A673 (cell line): Measurements from ENCODE around the gene GDE1.

Experiments used
- EZH2 ChIP-seq: fragments of 200-600 bp; sonication (generic); IDR thresholded peaks from 2 replicates; pipeline ENCODE4 v1.6.1; 2017; ENCODE audit warnings: borderline replicate concordance, low read depth, mild to moderate bottlenecking, mixed read lengths, antibody characterized with exemption, low read length; ENCODE audit not compliant: poor library complexity, severe bottlenecking
- TF ChIP-seq, protein P1 (sequence below): fragments of 300-800, 200-600 bp; sonication (generic); conservative IDR thresholded peaks from 2 replicates; pipeline ENCODE4 v1.5.1; 2017; ENCODE audit warnings: low read depth, mild to moderate bottlenecking, antibody characterized with exemption, low read length, moderate library complexity, mixed read lengths

GRCh38 chr16:19559242-19559910 is 37.5 kb upstream of the GDE1 start:
- TF ChIP-seq, protein P1, sequence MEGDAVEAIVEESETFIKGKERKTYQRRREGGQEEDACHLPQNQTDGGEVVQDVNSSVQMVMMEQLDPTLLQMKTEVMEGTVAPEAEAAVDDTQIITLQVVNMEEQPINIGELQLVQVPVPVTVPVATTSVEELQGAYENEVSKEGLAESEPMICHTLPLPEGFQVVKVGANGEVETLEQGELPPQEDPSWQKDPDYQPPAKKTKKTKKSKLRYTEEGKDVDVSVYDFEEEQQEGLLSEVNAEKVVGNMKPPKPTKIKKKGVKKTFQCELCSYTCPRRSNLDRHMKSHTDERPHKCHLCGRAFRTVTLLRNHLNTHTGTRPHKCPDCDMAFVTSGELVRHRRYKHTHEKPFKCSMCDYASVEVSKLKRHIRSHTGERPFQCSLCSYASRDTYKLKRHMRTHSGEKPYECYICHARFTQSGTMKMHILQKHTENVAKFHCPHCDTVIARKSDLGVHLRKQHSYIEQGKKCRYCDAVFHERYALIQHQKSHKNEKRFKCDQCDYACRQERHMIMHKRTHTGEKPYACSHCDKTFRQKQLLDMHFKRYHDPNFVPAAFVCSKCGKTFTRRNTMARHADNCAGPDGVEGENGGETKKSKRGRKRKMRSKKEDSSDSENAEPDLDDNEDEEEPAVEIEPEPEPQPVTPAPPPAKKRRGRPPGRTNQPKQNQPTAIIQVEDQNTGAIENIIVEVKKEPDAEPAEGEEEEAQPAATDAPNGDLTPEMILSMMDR, result peak; percentile 80
- no peak for TF ChIP-seq EZH2
